Large intestine (tissue), 3 donors: Measurements from ENCODE around the gene THRB. TPM values are rescaled to one million over a fixed set of nuclear protein-coding genes. Genes with fewer than 3 reads are reported as not detected.

Experiments
- DNase-seq, 2 donors: peaks; one replicate each; pipeline versions ENCODE4 v3.0.0 to v3.0.0-alpha.2; 2013
- H3K27ac ChIP-seq: one replicate; pipeline ENCODE4 v1.5.1; 2013; ENCODE audit warnings: low read length
- H3K27me3 ChIP-seq: 2 replicates; pipeline ENCODE4 v1.6.1; 2013; ENCODE audit warnings: low read length; ENCODE audit not compliant: control insufficient read depth, insufficient read depth
- H3K36me3 ChIP-seq: 2 replicates; pipeline ENCODE4 v1.6.1; 2013; ENCODE audit warnings: low read length; ENCODE audit not compliant: control insufficient read depth, insufficient read depth
- H3K4me1 ChIP-seq: one replicate; pipeline ENCODE4 v1.6.1; 2013; ENCODE audit warnings: low read length; ENCODE audit not compliant: control insufficient read depth, insufficient read depth
- H3K4me3 ChIP-seq: one replicate; pipeline ENCODE4 v1.5.1; 2013; ENCODE audit warnings: low read length
- H3K9me3 ChIP-seq: one replicate; pipeline ENCODE4 v1.6.1; 2013; ENCODE audit warnings: mild to moderate bottlenecking, low read depth, low read length, moderate library complexity; ENCODE audit not compliant: control insufficient read depth
- WGBS: methylation state at CpG from one replicate; pipeline ENCODE4 v1.1.5; 2013; ENCODE audit warnings: low lambda C conversion rate; ENCODE audit not compliant: insufficient coverage; 5-methylcytosine and 5-hydroxymethylcytosine counted together
- polyA plus RNA-seq: library from polyadenylated mRNA; unstranded; fragments of 120-200 nt; gene quantifications from one replicate; pipeline ENCODE4 v1.2.1, GENCODE V29; 2013

The THRB gene
- polyA plus RNA-seq, 1 donor = 38.3 TPM

DNA sequence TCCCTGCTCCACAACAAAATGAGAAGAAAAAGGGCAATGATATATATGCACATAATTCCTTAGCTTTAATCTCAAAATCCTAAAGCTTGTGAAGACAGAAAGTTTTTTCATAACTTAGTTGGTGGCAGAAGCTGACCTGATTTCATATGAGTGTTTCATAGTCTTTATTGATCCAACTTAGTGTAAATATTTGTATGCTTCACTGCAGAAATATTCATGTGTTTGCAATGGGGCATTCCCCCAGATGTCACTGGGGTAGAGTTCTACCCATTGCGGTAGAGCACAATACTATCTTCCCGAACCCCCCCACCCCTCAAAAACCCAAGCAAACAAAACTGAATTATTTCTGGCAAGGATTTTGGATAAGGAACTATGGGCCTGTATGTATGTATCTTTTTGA lies 221.2 kb downstream of the THRB start:
- no peaks in the 10 kb centered on the region for H3K9me3 ChIP-seq
- WGBS = no CpG with 5 or more reads among the region's 2 CpGs
- peaks cover 2% of the 10 kb centered on the region for H3K36me3 ChIP-seq
- no peak overlapping the region for H3K4me3 ChIP-seq
- no peaks in the 10 kb centered on the region for H3K27me3 ChIP-seq
- no peak for DNase-seq
- peaks cover 6% of the 10 kb centered on the region for H3K4me1 ChIP-seq
- no peak overlapping the region for H3K27ac ChIP-seq

DNA sequence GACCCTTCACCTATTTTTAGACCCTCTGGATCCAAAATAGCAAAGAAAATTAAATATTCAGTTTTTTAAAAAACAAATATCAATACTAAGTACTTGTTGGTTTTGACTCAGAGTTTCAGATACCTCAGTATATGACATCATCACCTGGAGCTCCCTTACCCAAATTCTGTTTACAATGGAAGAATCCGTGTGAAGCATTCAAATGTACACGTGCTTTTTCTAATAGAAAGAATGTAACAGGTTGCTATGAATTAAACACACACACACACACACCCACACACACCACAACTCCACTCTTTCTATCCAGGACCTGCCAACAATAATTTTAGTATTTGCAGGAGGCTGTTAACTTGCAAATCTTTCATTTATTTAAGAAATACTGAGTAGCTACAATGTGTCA lies 221.8 kb downstream of the THRB start:
- H3K9me3 ChIP-seq = no peaks in the 10 kb centered on the region
- no peak overlapping the region for H3K4me3 ChIP-seq
- H3K27ac ChIP-seq = no peak overlapping the region
- DNase-seq = no peak
- H3K27me3 ChIP-seq = no peaks in the 10 kb centered on the region
- no CpG with 5 or more reads among the region's 2 CpGs for WGBS
- peaks cover 2% of the 10 kb centered on the region for H3K36me3 ChIP-seq
- H3K4me1 ChIP-seq = peaks cover 6% of the 10 kb centered on the region

GRCh38 chr3:24272408-24272807 lies 222.2 kb downstream of the THRB start:
- no peaks in the 10 kb centered on the region for H3K27me3 ChIP-seq
- no peak overlapping the region for H3K27ac ChIP-seq
- H3K4me1 ChIP-seq = peaks cover 6% of the 10 kb centered on the region
- H3K9me3 ChIP-seq = no peaks in the 10 kb centered on the region
- H3K4me3 ChIP-seq = no peak overlapping the region
- DNase-seq = no peak
- peaks cover 2% of the 10 kb centered on the region for H3K36me3 ChIP-seq

DNA sequence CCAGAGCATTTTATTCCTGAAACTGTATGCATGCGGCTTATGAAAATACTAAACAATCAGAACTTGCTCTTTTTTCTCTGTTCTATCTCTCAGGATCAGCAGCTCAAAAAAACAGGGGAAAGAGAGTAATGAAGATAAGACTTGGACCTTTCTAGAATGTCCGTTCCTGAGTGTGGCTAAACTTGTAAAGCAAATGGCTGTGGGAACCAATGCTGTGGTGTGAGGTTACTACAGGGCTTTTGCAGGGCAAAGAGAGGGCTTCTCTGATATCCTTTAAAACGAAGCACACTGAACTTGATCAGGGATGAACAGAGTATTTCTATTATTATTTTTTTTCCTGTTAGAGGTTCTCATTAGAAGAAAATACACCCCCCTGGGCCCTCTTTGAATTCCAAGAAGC lies 223.4 kb downstream of the THRB start:
- no CpG with 5 or more reads among the region's 3 CpGs for WGBS
- Histone ChIP-seq H3K9me3 (no peaks in the 10 kb centered on the region), H3K4me3 (no peak overlapping the region), H3K27ac (no peak overlapping the region), H3K27me3 (no peaks in the 10 kb centered on the region), H3K4me1 (peaks cover 6% of the 10 kb centered on the region), H3K36me3 (no peaks in the 10 kb centered on the region)
- no peak for DNase-seq

DNA sequence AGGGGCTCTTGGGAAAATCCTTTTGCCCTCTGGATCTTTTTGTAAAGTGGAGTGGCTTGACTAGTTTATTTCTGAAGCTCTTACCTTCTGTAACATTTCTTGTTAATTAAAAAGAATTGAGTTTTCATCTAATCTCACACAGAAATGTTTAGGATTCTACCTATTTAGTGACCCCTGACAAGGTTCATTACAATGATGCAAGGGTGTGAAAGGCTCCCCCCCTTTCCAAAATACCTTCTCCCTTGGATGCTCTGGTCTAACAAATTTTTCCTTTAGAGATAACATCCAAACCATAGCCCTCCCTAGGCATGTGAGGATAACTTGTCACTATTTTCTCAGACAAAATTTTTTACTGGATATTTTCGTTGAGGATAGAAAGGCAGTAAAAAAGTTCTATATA lies 223.9 kb downstream of the THRB start:
- WGBS = no CpG with 5 or more reads among the region's 1 CpG
- H3K4me3 ChIP-seq = no peak overlapping the region
- peaks cover 6% of the 10 kb centered on the region for H3K4me1 ChIP-seq
- peak overlapping the region; percentile 2 for H3K27ac ChIP-seq
- no peaks in the 10 kb centered on the region for H3K36me3 ChIP-seq
- DNase-seq = no peak
- H3K27me3 ChIP-seq = no peaks in the 10 kb centered on the region
- no peaks in the 10 kb centered on the region for H3K9me3 ChIP-seq

DNA sequence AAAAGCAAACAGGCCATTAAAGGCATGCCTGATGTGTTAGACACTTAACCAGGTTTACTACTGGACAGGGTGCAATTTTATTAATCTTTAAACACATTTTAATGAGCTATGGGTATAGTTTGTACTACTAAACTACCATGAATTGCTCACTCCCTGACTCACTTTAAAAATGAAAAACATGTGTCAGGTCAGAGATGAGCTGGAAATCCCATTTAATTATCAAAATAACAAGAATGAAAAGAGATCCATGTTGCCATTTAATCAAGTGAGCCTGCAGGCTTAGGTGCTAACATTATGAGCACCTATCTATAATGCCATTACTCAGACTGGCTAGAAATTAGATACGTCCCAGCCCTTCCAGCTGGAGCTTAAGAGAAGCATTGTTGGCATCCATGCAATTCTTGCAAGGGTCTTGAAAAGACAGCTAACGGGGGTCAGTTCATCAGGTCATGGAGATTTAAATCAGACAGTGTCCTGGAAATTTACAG lies 224.4 kb downstream of the THRB start:
- WGBS = no CpG with 5 or more reads among the region's 2 CpGs
- H3K9me3 ChIP-seq = no peaks in the 10 kb centered on the region
- no peak overlapping the region for H3K4me3 ChIP-seq
- no peaks in the 10 kb centered on the region for H3K27me3 ChIP-seq
- peak overlapping the region; percentile 2 for H3K27ac ChIP-seq
- no peaks in the 10 kb centered on the region for H3K36me3 ChIP-seq
- peaks cover 6% of the 10 kb centered on the region for H3K4me1 ChIP-seq
- DNase-seq = peak; percentile 26 to 65

DNA sequence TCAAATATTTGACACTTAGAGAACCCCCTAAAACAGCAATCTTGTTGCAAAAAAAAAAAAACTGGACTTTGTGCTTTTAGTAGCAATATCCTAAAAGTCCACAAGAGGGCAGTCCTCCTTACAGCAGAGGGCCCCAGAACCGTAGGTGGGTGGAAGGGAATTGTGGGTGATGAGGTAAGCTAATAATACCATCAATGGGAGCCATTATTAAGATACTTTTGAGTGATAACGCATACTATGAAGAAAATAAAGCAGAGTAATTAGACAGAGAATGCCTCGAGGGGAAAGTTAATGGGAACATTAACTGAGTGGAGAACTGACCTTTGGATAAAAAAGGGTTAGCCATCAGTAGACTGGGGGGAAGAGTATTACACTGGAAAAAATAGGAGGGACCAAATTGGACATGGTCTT lies 229.9 kb downstream of the THRB start:
- WGBS = 34% methylated on average over 2 of the region's 3 CpGs

DNA sequence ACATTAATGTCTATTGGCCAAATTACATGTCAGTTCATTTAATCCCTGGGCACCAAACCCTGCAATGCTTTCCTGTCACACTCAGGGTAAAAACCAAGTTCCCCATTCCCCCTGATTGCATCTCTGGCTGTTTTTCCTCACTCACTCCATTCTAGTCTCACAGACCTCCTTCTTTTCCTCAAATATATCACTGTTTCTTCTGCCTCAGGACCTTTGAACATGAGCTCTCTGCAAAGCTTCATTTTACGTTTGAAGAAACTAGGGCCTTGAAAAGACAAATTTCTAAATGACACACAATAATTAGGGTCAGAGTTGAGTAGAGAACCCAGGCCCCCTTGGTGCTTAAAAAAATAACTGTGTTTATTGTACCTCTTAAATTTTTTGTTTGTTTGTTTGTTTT lies 230.6 kb downstream of the THRB start:
- H3K27me3 ChIP-seq = no peaks in the 10 kb centered on the region
- no peak overlapping the region for H3K27ac ChIP-seq
- H3K36me3 ChIP-seq = no peaks in the 10 kb centered on the region
- 100% methylated on average over 1 of the region's 1 CpG for WGBS
- H3K9me3 ChIP-seq = no peaks in the 10 kb centered on the region
- peaks cover 8% of the 10 kb centered on the region for H3K4me1 ChIP-seq
- H3K4me3 ChIP-seq = no peak overlapping the region
- no peak for DNase-seq

More for the DNA sequence above, 229.9 kb downstream of the THRB start:
- Histone ChIP-seq H3K36me3 (no peaks in the 10 kb centered on the region), H3K9me3 (no peaks in the 10 kb centered on the region), H3K4me1 (peaks cover 8% of the 10 kb centered on the region), H3K4me3 (no peak overlapping the region), H3K27ac (no peak overlapping the region), H3K27me3 (no peaks in the 10 kb centered on the region)
- peak; percentile 25 to 37 for DNase-seq

DNA sequence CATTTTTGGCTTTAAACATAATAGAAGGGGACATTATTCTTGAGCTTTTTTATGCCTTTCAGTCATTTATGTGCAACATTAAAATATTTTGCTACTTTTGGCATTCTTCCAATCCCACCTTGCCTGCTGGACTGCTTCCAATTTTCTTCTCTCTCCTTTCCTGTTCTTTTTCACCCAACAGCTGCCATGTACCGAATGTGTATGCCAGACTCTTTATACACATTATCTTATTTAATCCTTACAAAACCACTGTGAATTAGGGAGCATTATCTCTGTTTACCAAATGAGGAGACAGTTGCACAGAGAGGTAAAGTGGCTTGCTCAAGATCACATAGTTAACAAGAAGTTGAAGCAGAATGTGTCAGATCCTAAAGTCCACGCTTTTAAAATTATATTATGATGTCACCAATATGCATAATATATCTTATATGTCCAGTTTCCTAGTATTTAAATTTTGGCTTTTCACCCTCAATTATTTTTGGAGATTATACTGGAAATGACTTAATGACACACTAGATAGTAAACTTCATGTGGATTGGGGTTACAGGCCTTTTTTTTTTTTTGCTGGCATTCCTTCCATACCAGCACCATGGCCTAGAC lies 231.5 kb downstream of the THRB start:
- Histone ChIP-seq H3K27me3 (no peaks in the 10 kb centered on the region), H3K4me3 (no peak overlapping the region), H3K36me3 (no peaks in the 10 kb centered on the region), H3K4me1 (peaks cover 8% of the 10 kb centered on the region), H3K9me3 (no peaks in the 10 kb centered on the region), H3K27ac (no peak overlapping the region)
- DNase-seq = no peak
- WGBS = 56% methylated on average over 2 of the region's 2 CpGs

GRCh38 chr3:24261521-24261920 lies 233.1 kb downstream of the THRB start:
- H3K9me3 ChIP-seq = no peaks in the 10 kb centered on the region
- peaks cover 8% of the 10 kb centered on the region for H3K4me1 ChIP-seq
- no peaks in the 10 kb centered on the region for H3K27me3 ChIP-seq
- no peak overlapping the region for H3K27ac ChIP-seq
- H3K36me3 ChIP-seq = no peaks in the 10 kb centered on the region
- no peak overlapping the region for H3K4me3 ChIP-seq
- no peak for DNase-seq

DNA sequence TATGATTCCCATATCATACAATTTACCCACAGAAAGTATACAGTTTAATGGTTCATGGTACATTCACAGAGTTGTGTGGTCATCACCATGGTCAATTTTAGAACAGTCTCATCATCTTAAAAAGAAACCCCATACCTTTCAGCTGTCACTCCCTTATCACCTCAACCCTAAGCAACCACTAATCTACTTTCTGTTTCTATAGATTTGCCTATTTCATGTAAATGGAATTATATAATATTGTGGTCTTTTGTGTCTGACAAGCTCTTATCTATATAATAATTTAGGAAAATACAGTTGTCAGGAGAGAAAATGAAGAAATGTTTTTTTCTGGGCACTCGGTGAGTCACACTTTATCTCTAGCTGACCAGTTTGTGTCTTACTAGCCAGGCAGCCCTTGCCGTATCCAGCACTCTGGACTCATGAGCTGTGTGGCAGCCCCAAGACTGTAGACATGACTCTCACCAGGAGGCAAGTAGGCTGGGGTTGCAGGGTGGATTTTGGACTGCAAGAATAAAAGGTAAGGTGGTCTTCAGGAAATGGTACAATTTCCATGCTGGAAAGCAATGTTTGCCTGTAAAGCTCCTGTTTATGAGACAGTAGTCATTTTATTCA lies 234.6 kb downstream of the THRB start:
- Histone ChIP-seq H3K9me3 (no peaks in the 10 kb centered on the region), H3K4me3 (no peak overlapping the region), H3K27ac (peak overlapping the region; percentile 43), H3K36me3 (no peaks in the 10 kb centered on the region), H3K4me1 (peaks cover 8% of the 10 kb centered on the region), H3K27me3 (no peaks in the 10 kb centered on the region)
- DNase-seq = peak; percentile 66 to 71
- WGBS = no CpG with 5 or more reads among the region's 2 CpGs
